H9 (cell line): ENCODE results near the gene CADM1. TPM values are rescaled to one million over a fixed set of nuclear protein-coding genes. Genes with fewer than 3 reads are reported as not detected.

Experiments
- DNase-seq: peaks from one replicate; pipeline ENCODE4 v3.0.0-alpha.2; 2017
- H2AFZ ChIP-seq: one replicate; pipeline ENCODE4 v1.6.1; 2013; ENCODE audit warnings: mild to moderate bottlenecking, low read length, control low read depth, moderate library complexity
- H2AK5ac ChIP-seq: 2 replicates; pipeline ENCODE4 v1.6.1; 2013; ENCODE audit warnings: low read length, control low read depth, mixed read lengths; ENCODE audit not compliant: insufficient read length
- H2BK120ac ChIP-seq: one replicate; pipeline ENCODE4 v1.6.1; 2013; ENCODE audit warnings: low read depth, mild to moderate bottlenecking, low read length, control low read depth, inconsistent platforms; ENCODE audit not compliant: poor library complexity, severe bottlenecking
- H2BK12ac ChIP-seq: 2 replicates; pipeline ENCODE4 v1.6.1; 2013; ENCODE audit warnings: low read length, control low read depth, mixed read lengths, low read depth; ENCODE audit not compliant: insufficient read length
- H2BK15ac ChIP-seq: 2 replicates; pipeline ENCODE4 v1.6.1; 2013; ENCODE audit warnings: low read depth, low read length, control low read depth
- H2BK20ac ChIP-seq: one replicate; pipeline ENCODE4 v1.6.1; 2013; ENCODE audit warnings: low read depth, mild to moderate bottlenecking, low read length, control low read depth, inconsistent platforms; ENCODE audit not compliant: poor library complexity, severe bottlenecking
- H2BK5ac ChIP-seq: 2 replicates; pipeline ENCODE4 v1.6.1; 2013; ENCODE audit warnings: low read length, control low read depth, mixed read lengths; ENCODE audit not compliant: insufficient read length
- H3K14ac ChIP-seq: 2 replicates; pipeline ENCODE4 v1.6.1; 2013; ENCODE audit warnings: low read length, control low read depth; ENCODE audit not compliant: insufficient read depth
- H3K18ac ChIP-seq: 2 replicates; pipeline ENCODE4 v1.6.1; 2013; ENCODE audit warnings: low read depth, mild to moderate bottlenecking, mixed read lengths, low read length, control low read depth; ENCODE audit not compliant: insufficient read length
- H3K23ac ChIP-seq: 2 replicates; pipeline ENCODE4 v1.6.1; 2013; ENCODE audit warnings: low read length, control low read depth, mixed read lengths, low read depth; ENCODE audit not compliant: insufficient read length
- H3K23me2 ChIP-seq: 2 replicates; pipeline ENCODE4 v1.6.1; 2013; ENCODE audit warnings: low read depth, mild to moderate bottlenecking, mixed read lengths, low read length, control low read depth; ENCODE audit not compliant: insufficient read length, poor library complexity, severe bottlenecking
- H3K27ac ChIP-seq: 2 replicates; pipeline ENCODE4 v1.5.1; 2013; ENCODE audit warnings: low read length, control low read depth, mixed read lengths, low read depth; ENCODE audit not compliant: insufficient read length
- H3K27me3 ChIP-seq: 2 replicates; pipeline ENCODE4 v1.6.1; 2013; ENCODE audit warnings: low read length, control low read depth, inconsistent platforms; ENCODE audit not compliant: insufficient read depth
- H3K4ac ChIP-seq: 2 replicates; pipeline ENCODE4 v1.6.1; 2013; ENCODE audit warnings: low read depth, mild to moderate bottlenecking, control low read depth, inconsistent platforms, low read length, moderate library complexity
- H3K4me1 ChIP-seq: 2 replicates; pipeline ENCODE4 v1.6.1; 2013; ENCODE audit warnings: low read length, control low read depth, inconsistent platforms; ENCODE audit not compliant: insufficient read depth
- H3K4me2 ChIP-seq: 2 replicates; pipeline ENCODE4 v1.6.1; 2013; ENCODE audit warnings: low read length, control low read depth, mixed read lengths; ENCODE audit not compliant: insufficient read length, insufficient read depth
- H3K56ac ChIP-seq: 2 replicates; pipeline ENCODE4 v1.6.1; 2013; ENCODE audit warnings: low read depth, mild to moderate bottlenecking, mixed read lengths, low read length, control low read depth; ENCODE audit not compliant: insufficient read length
- H3K79me1 ChIP-seq: 2 replicates; pipeline ENCODE4 v1.6.1; 2013; ENCODE audit warnings: low read depth, mild to moderate bottlenecking, moderate library complexity, low read length, control low read depth, inconsistent platforms; ENCODE audit not compliant: insufficient read depth, poor library complexity, severe bottlenecking
- H3K79me2 ChIP-seq: 2 replicates; pipeline ENCODE4 v1.6.1; 2013; ENCODE audit warnings: low read length, control low read depth, inconsistent platforms; ENCODE audit not compliant: insufficient read depth
- H3K9ac ChIP-seq: 2 replicates; pipeline ENCODE4 v1.6.1; 2013; ENCODE audit warnings: low read length, control low read depth, mixed read lengths; ENCODE audit not compliant: insufficient read length; ENCODE audit errors: extremely low read depth
- H3K9me3 ChIP-seq: one replicate; pipeline ENCODE4 v1.6.1; 2013; ENCODE audit warnings: low read depth, low read length, inconsistent platforms; ENCODE audit not compliant: control insufficient read depth
- H3T11ph ChIP-seq: one replicate; pipeline ENCODE4 v1.6.1; 2013; ENCODE audit warnings: mild to moderate bottlenecking, low read length, control low read depth, inconsistent platforms
- H4K20me1 ChIP-seq: one replicate; pipeline ENCODE4 v1.6.1; 2013; ENCODE audit not compliant: control insufficient read depth, insufficient read length, insufficient read depth
- H4K5ac ChIP-seq: 2 replicates; pipeline ENCODE4 v1.6.1; 2013; ENCODE audit warnings: low read depth, mild to moderate bottlenecking, mixed read lengths, low read length, control low read depth; ENCODE audit not compliant: insufficient read length
- H4K8ac ChIP-seq: replicated peaks from 2 replicates; pipeline ENCODE4 v1.6.1; 2013; ENCODE audit warnings: low read length, control low read depth, mixed read lengths, low read depth; ENCODE audit not compliant: insufficient read length
- H4K91ac ChIP-seq: 2 replicates; pipeline ENCODE4 v1.6.1; 2013; ENCODE audit warnings: low read depth, mild to moderate bottlenecking, moderate library complexity, mixed read lengths, low read length, control low read depth; ENCODE audit not compliant: insufficient read length
- H3K27ac Mint-ChIP-seq, 3 experiments: 2 replicates in 2 of 3; 3 replicates in 1 of 3; pipeline ENCODE4 v1.8.0; 2020 to 2021; ENCODE audit warnings: mixed read lengths in 3 of 3, mild to moderate bottlenecking in 1 of 3, moderate library complexity in 1 of 3
- H3K27me3 Mint-ChIP-seq: 2 replicates; pipeline ENCODE4 v1.8.0; 2021; ENCODE audit warnings: low read depth, mild to moderate bottlenecking, moderate library complexity, mixed read lengths
- H3K36me3 Mint-ChIP-seq, 3 experiments: 2 replicates in 2 of 3; 3 replicates in 1 of 3; pipeline ENCODE4 v1.8.0; 2020 to 2021; ENCODE audit warnings: low read depth in 3 of 3, mixed read lengths in 3 of 3; ENCODE audit not compliant: insufficient read depth in 1 of 3
- H3K4me1 Mint-ChIP-seq, 2 experiments: 2 replicates each; pipeline ENCODE4 v1.8.0; 2020; ENCODE audit warnings: mixed read lengths in 2 of 2
- H3K4me3 Mint-ChIP-seq, 2 experiments: 2 replicates in 1 of 2; 3 replicates in 1 of 2; pipeline ENCODE4 v1.8.0; 2020 to 2021; ENCODE audit warnings: mild to moderate bottlenecking in 2 of 2, mixed read lengths in 2 of 2, moderate library complexity in 1 of 2
- H3K9me3 Mint-ChIP-seq, 2 experiments: 2 replicates in 1 of 2; 3 replicates in 1 of 2; pipeline ENCODE4 v1.8.0; 2020; ENCODE audit warnings: mild to moderate bottlenecking in 2 of 2, mixed read lengths in 2 of 2, moderate library complexity in 1 of 2
- WGBS: extraction: QIAGEN DNeasy Blood & Tissue Kit; methylation state at CpG from one replicate; pipeline ENCODE4 v1.1.7; 2013; ENCODE audit warnings: missing lambda C conversion rate, low lambda C conversion rate, mixed read lengths; ENCODE audit not compliant: insufficient read length; ENCODE audit errors: extremely low coverage; 5-methylcytosine and 5-hydroxymethylcytosine counted together
- total RNA-seq: library from RNA; stranded (reverse); gene quantifications from 2 replicates; pipeline ENCODE4 v1.2.1, GENCODE V29; 2021
- TF ChIP-seq, protein P1 (sequence below): fragments of 200-600 bp; sonication (generic); conservative IDR thresholded peaks from 3 replicates; pipeline ENCODE4 v1.8.0; 2021; ENCODE audit warnings: antibody characterized with exemption, mild to moderate bottlenecking

CADM1 gene
- total RNA-seq, 1 experiment from 2014 or later: 11.9 TPM

DNA sequence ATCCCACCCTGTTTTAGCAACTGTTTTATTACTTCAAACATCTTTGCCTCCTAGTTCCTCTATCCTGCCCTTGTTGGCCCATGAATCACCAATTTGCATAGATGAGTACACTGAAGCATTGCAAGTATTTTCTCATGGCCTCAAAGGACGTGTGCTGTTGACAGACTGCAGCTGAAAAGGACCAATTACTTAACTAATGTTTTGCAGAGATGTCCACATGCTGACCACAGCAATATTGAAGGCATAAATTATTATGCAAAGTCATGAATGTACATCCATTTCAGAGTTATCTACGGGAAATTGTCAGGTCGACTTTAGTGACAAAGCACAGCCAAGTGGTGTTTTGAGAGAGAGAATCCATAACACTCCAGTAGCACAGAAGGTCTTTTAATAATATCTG lies 64.8 kb downstream of the CADM1 start:
- Histone ChIP-seq H3K23ac (no peak overlapping the region), H3K79me1 (no peaks in the 10 kb centered on the region), H2BK20ac (no peak overlapping the region), H3K27ac (no peak overlapping the region), H3K9me3 (no peaks in the 10 kb centered on the region), H3K9ac (no peak overlapping the region), H3K4me2 (no peak overlapping the region), H3K14ac (no peak overlapping the region), H3T11ph (no peak overlapping the region), H4K20me1 (no peaks in the 10 kb centered on the region), H3K27me3 (no peaks in the 10 kb centered on the region), H2BK15ac (no peak overlapping the region), H3K18ac (no peak overlapping the region), H2BK12ac (no peak overlapping the region), H3K23me2 (no peaks in the 10 kb centered on the region), H3K56ac (no peak overlapping the region), H3K4ac (no peak overlapping the region), H4K8ac (no peak overlapping the region), H2BK120ac (no peak overlapping the region), H3K4me1 (no peaks in the 10 kb centered on the region), H2BK5ac (no peak overlapping the region), H4K91ac (no peak overlapping the region), H2AK5ac (no peak overlapping the region), H2AFZ (no peak overlapping the region), H3K79me2 (no peaks in the 10 kb centered on the region), H4K5ac (no peak overlapping the region)
- DNase-seq: no peak
- H3K9me3 Mint-ChIP-seq: no peaks in the 10 kb centered on the region
- 0 out of 4 replicates have a peak, but pooled peaks cover 0 to 5% of the 10 kb centered on the region in 2 experiments for H3K4me1 Mint-ChIP-seq
- no peak overlapping the region for H3K27ac Mint-ChIP-seq
- no CpG with 5 or more reads among the region's 3 CpGs for WGBS
- H3K36me3 Mint-ChIP-seq: no peaks in the 10 kb centered on the region
- TF ChIP-seq, protein P1, sequence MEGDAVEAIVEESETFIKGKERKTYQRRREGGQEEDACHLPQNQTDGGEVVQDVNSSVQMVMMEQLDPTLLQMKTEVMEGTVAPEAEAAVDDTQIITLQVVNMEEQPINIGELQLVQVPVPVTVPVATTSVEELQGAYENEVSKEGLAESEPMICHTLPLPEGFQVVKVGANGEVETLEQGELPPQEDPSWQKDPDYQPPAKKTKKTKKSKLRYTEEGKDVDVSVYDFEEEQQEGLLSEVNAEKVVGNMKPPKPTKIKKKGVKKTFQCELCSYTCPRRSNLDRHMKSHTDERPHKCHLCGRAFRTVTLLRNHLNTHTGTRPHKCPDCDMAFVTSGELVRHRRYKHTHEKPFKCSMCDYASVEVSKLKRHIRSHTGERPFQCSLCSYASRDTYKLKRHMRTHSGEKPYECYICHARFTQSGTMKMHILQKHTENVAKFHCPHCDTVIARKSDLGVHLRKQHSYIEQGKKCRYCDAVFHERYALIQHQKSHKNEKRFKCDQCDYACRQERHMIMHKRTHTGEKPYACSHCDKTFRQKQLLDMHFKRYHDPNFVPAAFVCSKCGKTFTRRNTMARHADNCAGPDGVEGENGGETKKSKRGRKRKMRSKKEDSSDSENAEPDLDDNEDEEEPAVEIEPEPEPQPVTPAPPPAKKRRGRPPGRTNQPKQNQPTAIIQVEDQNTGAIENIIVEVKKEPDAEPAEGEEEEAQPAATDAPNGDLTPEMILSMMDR: no peak
- H3K27me3 Mint-ChIP-seq: peaks cover 30% of the 10 kb centered on the region
- H3K4me3 Mint-ChIP-seq: no peak overlapping the region
